OCI-LY3 (cell line): ENCODE results near the gene EFNA2.

Experiments used
- EZH2phosphoT487 ChIP-seq: fragments of 200-600 bp; shearing (Covaris generic); IDR thresholded peaks from 2 replicates; pipeline ENCODE4 v1.6.1; 2018; ENCODE audit warnings: antibody characterized with exemption, mixed run types, low read depth
- TF ChIP-seq, protein P1 (sequence below): fragments of 200-600, 300-600 bp; sonication (generic); IDR thresholded peaks from 2 replicates; pipeline ENCODE4 v1.5.1; 2014; ENCODE audit warnings: antibody characterized with exemption, low read length, low read depth

DNA sequence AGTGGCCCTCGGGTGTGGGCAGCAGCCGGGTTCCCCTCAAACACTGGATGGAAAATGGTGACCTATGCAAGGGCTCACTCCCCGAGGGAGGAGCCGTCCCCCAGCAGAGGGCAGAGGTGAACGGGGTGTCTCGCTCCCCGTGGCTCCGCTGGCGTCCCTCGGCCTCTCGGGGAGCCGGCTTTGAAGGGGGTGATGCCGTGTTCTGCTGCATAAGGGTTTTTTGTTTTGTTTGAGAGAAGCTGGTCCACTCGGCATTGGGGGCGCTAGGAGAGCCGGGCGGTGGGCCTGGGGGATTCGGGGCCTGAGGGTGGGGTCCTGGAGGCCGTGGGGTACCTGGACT lies 4.0 kb downstream of the EFNA2 start:
- TF ChIP-seq, protein P1, sequence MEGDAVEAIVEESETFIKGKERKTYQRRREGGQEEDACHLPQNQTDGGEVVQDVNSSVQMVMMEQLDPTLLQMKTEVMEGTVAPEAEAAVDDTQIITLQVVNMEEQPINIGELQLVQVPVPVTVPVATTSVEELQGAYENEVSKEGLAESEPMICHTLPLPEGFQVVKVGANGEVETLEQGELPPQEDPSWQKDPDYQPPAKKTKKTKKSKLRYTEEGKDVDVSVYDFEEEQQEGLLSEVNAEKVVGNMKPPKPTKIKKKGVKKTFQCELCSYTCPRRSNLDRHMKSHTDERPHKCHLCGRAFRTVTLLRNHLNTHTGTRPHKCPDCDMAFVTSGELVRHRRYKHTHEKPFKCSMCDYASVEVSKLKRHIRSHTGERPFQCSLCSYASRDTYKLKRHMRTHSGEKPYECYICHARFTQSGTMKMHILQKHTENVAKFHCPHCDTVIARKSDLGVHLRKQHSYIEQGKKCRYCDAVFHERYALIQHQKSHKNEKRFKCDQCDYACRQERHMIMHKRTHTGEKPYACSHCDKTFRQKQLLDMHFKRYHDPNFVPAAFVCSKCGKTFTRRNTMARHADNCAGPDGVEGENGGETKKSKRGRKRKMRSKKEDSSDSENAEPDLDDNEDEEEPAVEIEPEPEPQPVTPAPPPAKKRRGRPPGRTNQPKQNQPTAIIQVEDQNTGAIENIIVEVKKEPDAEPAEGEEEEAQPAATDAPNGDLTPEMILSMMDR, result peak; percentile 45
- no peak for TF ChIP-seq EZH2phosphoT487
